HepG2 (cell line): ENCODE results near the gene UBXN6. TPM values are rescaled to one million over a fixed set of nuclear protein-coding genes. Genes with fewer than 3 reads are reported as not detected.

Source experiments
- ATAC-seq: fragments of 200-7000 bp; cut with Tn5 transposase; 3 replicates; pipeline ENCODE4 v1.9.1; 2020; ENCODE audit warnings: mild to moderate bottlenecking, moderate library complexity
- BruUV-seq: library from RNA; stranded (reverse); fragments of 400-500 nt; replicated peaks from 2 replicates; lab custom pipeline; 2021; lab: Mats Ljungman, UMichigan
- CTCF ChIA-PET: fragments of 300-600 bp; formaldehyde crosslinking; extraction: SDS; loops from one replicate; lab custom pipeline; 2021; ENCODE audit warnings: low total read pairs, inconsistent platforms, low intra/inter-chr PET ratio; lab: Yijun Ruan, JAX
- POLR2A ChIA-PET: fragments of 350-600 bp; sonication (Branson Sonifier 250); formaldehyde crosslinking; loops from one replicate; lab custom pipeline; 2020; ENCODE audit warnings: antibody characterized with exemption, inconsistent platforms; lab: Yijun Ruan, JAX
- DNase-seq: peaks from one replicate; pipeline ENCODE4 v3.0.0-alpha.2; 2015; ENCODE audit warnings: low spot score
- FAIRE-seq: peaks from 3 replicates; lab custom pipeline; 2011; peaks lifted over from hg19 to GRCh38; lab: Jason Lieb, UNC
- H2AFZ ChIP-seq: one replicate; pipeline ENCODE4 v1.6.1; 2011; ENCODE audit warnings: low read length, inconsistent platforms
- H3K27ac ChIP-seq: fragments of 300-600 bp; 3 replicates; pipeline ENCODE4 v1.8.0; 2011; ENCODE audit warnings: mixed run types, mild to moderate bottlenecking, mixed read lengths, low read length, inconsistent platforms; ENCODE audit not compliant: insufficient read depth; ENCODE audit errors: extremely low read length
- H3K27me3 ChIP-seq, 2 experiments: fragments of 200-600 bp in 1 of 2; 2 replicates in 1 of 2; 3 replicates in 1 of 2; pipeline versions ENCODE4 v1.6.0 to v1.8.0; 2011; ENCODE audit warnings: low read length in 2 of 2, mild to moderate bottlenecking in 2 of 2, moderate library complexity in 2 of 2, inconsistent platforms in 1 of 2; ENCODE audit not compliant: insufficient read depth in 2 of 2, control insufficient read depth in 1 of 2
- H3K36me3 ChIP-seq, 2 experiments: fragments of 200-600 bp in 1 of 2; replicated peaks in 1 of 2; 2 replicates in 1 of 2; 3 replicates in 1 of 2; pipeline versions ENCODE4 v1.5.1 to v1.8.0; 2011; ENCODE audit warnings: low read length in 2 of 2, inconsistent platforms in 1 of 2; ENCODE audit not compliant: insufficient read depth in 2 of 2, control insufficient read depth in 1 of 2
- H3K4me1 ChIP-seq: 2 replicates; pipeline ENCODE4 v1.5.1; 2012; ENCODE audit warnings: low read length, inconsistent platforms; ENCODE audit not compliant: insufficient read depth
- H3K4me2 ChIP-seq: 2 replicates; pipeline ENCODE4 v1.6.0; 2011; ENCODE audit warnings: low read depth, low read length, inconsistent platforms
- H3K4me3 ChIP-seq, 3 experiments: fragments of 200-600 bp in 1 of 3; sonication (generic), shearing (Covaris generic) in 1 of 3; replicated peaks in 1 of 3; 2 replicates each; pipeline ENCODE4 v1.5.1; 2011 to 2016; ENCODE audit warnings: low read length in 3 of 3, inconsistent platforms in 2 of 3, low read depth in 2 of 3, mild to moderate bottlenecking in 2 of 3, control low read depth in 1 of 3, mixed read lengths in 1 of 3; ENCODE audit not compliant: insufficient read depth in 1 of 3
- H3K79me2 ChIP-seq: one replicate; pipeline ENCODE4 v1.6.1; 2011; ENCODE audit warnings: low read length, inconsistent platforms; ENCODE audit not compliant: insufficient read depth
- H3K9ac ChIP-seq: 2 replicates; pipeline ENCODE4 v1.6.0; 2011; ENCODE audit warnings: mild to moderate bottlenecking, low read depth, low read length, inconsistent platforms; ENCODE audit not compliant: insufficient read depth
- H3K9me3 ChIP-seq: 2 replicates; pipeline ENCODE4 v1.5.1; 2012; ENCODE audit warnings: mild to moderate bottlenecking, low read length
- H4K20me1 ChIP-seq: 2 replicates; pipeline ENCODE4 v1.6.0; 2011; ENCODE audit warnings: inconsistent platforms, mild to moderate bottlenecking, low read length, moderate library complexity; ENCODE audit not compliant: insufficient read depth
- AGO2 ChIP-seq: fragments of 200-400 bp; formaldehyde crosslinking; optimal IDR thresholded peaks from 2 replicates; pipeline ENCODE3; 2017; ENCODE audit warnings: mild to moderate bottlenecking, low read depth, low read length, moderate library complexity
- CEBPB ChIP-seq: IDR thresholded peaks from 2 replicates; pipeline ENCODE4 v1.6.1; 2011; ENCODE audit warnings: low read depth, low read length, improper control_type of control experiment, borderline replicate concordance
- DR1 ChIP-seq: sonication (generic); formaldehyde crosslinking; IDR thresholded peaks from 2 replicates; pipeline ENCODE4 v1.8.0; 2021; ENCODE audit warnings: mild to moderate bottlenecking, missing genetic modification reagents, inconsistent platforms
- FOSL2 ChIP-seq: sonication (generic); formaldehyde crosslinking; IDR thresholded peaks from 2 replicates; pipeline ENCODE4 v1.4.0; 2020; ENCODE audit warnings: missing genetic modification reagents
- HES4 ChIP-seq: sonication (generic); formaldehyde crosslinking; IDR thresholded peaks from 2 replicates; pipeline ENCODE4 v1.9.0; 2021; ENCODE audit warnings: mild to moderate bottlenecking, missing genetic modification reagents, borderline replicate concordance
- HMG20A ChIP-seq: IDR thresholded peaks from 2 replicates; pipeline ENCODE4 v1.6.1; 2016; ENCODE audit warnings: borderline replicate concordance
- HNRNPLL ChIP-seq: fragments of 200-400 bp; formaldehyde crosslinking; IDR thresholded peaks from 2 replicates; pipeline ENCODE4 v1.6.1; 2017; ENCODE audit warnings: mild to moderate bottlenecking, low read depth, low read length; ENCODE audit not compliant: poor library complexity, severe bottlenecking
- JDP2 ChIP-seq: sonication (generic); formaldehyde crosslinking; IDR thresholded peaks from 2 replicates; pipeline ENCODE4 v1.8.1; 2022; ENCODE audit warnings: missing genetic modification reagents, borderline replicate concordance
- KLF6 ChIP-seq: IDR thresholded peaks from 2 replicates; pipeline ENCODE4 v1.8.0; 2016; ENCODE audit warnings: missing biosample characterization, missing genetic modification reagents
- MLLT10 ChIP-seq: sonication (generic); formaldehyde crosslinking; IDR thresholded peaks from 2 replicates; pipeline ENCODE4 v1.4.0; 2020; ENCODE audit warnings: missing genetic modification reagents
- MXI1 ChIP-seq: IDR thresholded peaks from 3 replicates; pipeline ENCODE4 v1.6.1; 2012; ENCODE audit warnings: low read depth, low read length, inconsistent platforms, borderline replicate concordance
- PHF5A ChIP-seq: IDR thresholded peaks from one replicate; pipeline ENCODE4 v1.6.1; 2018; ENCODE audit warnings: low read depth, missing genetic modification reagents; ENCODE audit not compliant: unreplicated experiment
- PITX1 ChIP-seq: sonication (generic); formaldehyde crosslinking; IDR thresholded peaks from 2 replicates; pipeline ENCODE4 v1.5.1; 2020; ENCODE audit warnings: mild to moderate bottlenecking, missing genetic modification reagents
- SCMH1 ChIP-seq: sonication (generic); formaldehyde crosslinking; IDR thresholded peaks from 2 replicates; pipeline ENCODE4 v1.9.0; 2021; ENCODE audit warnings: missing genetic modification reagents, mild to moderate bottlenecking, borderline replicate concordance
- ZNF121 ChIP-seq: sonication (generic); formaldehyde crosslinking; IDR thresholded peaks from 2 replicates; pipeline ENCODE4 v1.5.0; 2020; ENCODE audit warnings: mild to moderate bottlenecking, missing genetic modification reagents
- ZNF317 ChIP-seq: sonication (generic); formaldehyde crosslinking; IDR thresholded peaks from 2 replicates; pipeline ENCODE4 v1.5.0; 2020; ENCODE audit warnings: mild to moderate bottlenecking, missing genetic modification reagents
- WGBS: methylation state at CpG from one replicate; pipeline ENCODE4 v1.1.6; 2017; ENCODE audit warnings: low lambda C conversion rate; 5-methylcytosine and 5-hydroxymethylcytosine counted together
- in situ Hi-C: cut with HindIII; loops from 2 replicates; pipeline ENCODE4 v1.10.0; 2017; ENCODE audit warnings: low pct_unique_long_range_greater_than_20kb; ENCODE audit not compliant: extremely low pct_ligation_motif_present
- intact Hi-C: fragments of 100-400 bp; cut with micrococcal nuclease; formaldehyde crosslinking; loops from one replicate; pipeline ENCODE4 v1.10.0; 2022; ENCODE audit not compliant: unreplicated experiment
- polyA plus RNA-seq, 8 experiments: library from polyadenylated mRNA; depleted of rRNA in 3 of 8; stranded (reverse) in 7 of 8; unstranded in 1 of 8; fragments of >200 nt; fragmentation: Illumina TruSeq in 4 of 8; extraction: Trizol in 4 of 8; gene quantifications; 2 replicates each; pipeline versions ENCODE4 v1.2.1 to v1.2.3, GENCODE V29; 2011 to 2016; ENCODE audit warnings: low read depth in 4 of 8, missing spikeins in 1 of 8, mixed read lengths in 1 of 8; ENCODE audit not compliant: insufficient read depth in 1 of 8
- total RNA-seq, 5 experiments: library from RNA; depleted of rRNA; stranded (reverse); fragments of >200 nt; fragmentation: Illumina TruSeq; extraction: Trizol; gene quantifications; 2 replicates each; pipeline ENCODE4 v1.2.3, GENCODE V29; 2016; ENCODE audit warnings: low read depth in 1 of 5
- TF ChIP-seq, protein P1 (sequence below): sonication (generic); formaldehyde crosslinking; IDR thresholded peaks from 2 replicates; pipeline ENCODE4 v1.4.0; 2020; ENCODE audit warnings: missing genetic modification reagents, borderline replicate concordance
- TF ChIP-seq, protein P2 (sequence below): sonication (generic); formaldehyde crosslinking; conservative IDR thresholded peaks from 2 replicates; pipeline ENCODE4 v1.5.0; 2020; ENCODE audit warnings: missing genetic modification reagents
- TF ChIP-seq, protein P3 (sequence below): sonication (generic); formaldehyde crosslinking; IDR thresholded peaks from 2 replicates; pipeline ENCODE4 v1.8.1; 2023; ENCODE audit warnings: mild to moderate bottlenecking, missing genetic modification reagents
- TF ChIP-seq, protein P4 (sequence below): sonication (generic); formaldehyde crosslinking; IDR thresholded peaks from 2 replicates; pipeline ENCODE4 v1.5.1; 2020; ENCODE audit warnings: missing genetic modification reagents, mild to moderate bottlenecking, borderline replicate concordance

Gene UBXN6
- total and polyA plus RNA-seq, 2 of the 13 experiments (the other 11 are each of a cell fraction or from before 2014, with no cell fraction given) = 34.9 to 35.5 TPM

DNA sequence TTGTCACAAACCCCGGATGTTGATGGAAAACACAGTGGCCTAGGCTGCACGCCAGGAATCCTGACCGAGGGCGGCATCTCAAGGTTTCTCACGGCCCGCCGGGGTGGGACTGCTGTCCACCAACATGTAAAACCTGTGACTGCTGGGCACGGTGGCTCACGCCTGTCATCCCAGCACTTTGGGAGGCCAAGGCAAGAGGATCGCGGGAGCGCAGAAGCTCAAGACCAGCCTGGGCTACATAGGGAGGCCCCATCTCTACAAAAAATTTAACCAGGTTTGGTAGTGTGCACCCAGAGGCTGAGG is 49.5 kb upstream of the UBXN6 start:
- Histone ChIP-seq H3K4me2 (no peak overlapping the region), H2AFZ (no peak overlapping the region), H3K27ac (no peak overlapping the region), H3K9me3 (no peaks in the 10 kb centered on the region), H3K36me3 (peaks cover 3 to 7% of the 10 kb centered on the region in 2 experiments; a peak in 2 of 5 replicates), H3K27me3 (no peaks in the 10 kb centered on the region), H3K4me1 (no peaks in the 10 kb centered on the region), H3K9ac (no peak overlapping the region), H3K79me2 (no peaks in the 10 kb centered on the region), H4K20me1 (no peaks in the 10 kb centered on the region), H3K4me3 (no peak overlapping the region)
- ChIA-PET CTCF (no interaction called here), POLR2A (no interaction called here)
- 100% methylated on average over 4 of the region's 12 CpGs for WGBS
- BruUV-seq = no TSS peak
- TF ChIP-seq PHF5A (CRISPR knock-in tag) = no peak
- TF ChIP-seq HES4 = no peak
- TF ChIP-seq PITX1 (CRISPR knock-in tag) = no peak
- TF ChIP-seq, protein P1, sequence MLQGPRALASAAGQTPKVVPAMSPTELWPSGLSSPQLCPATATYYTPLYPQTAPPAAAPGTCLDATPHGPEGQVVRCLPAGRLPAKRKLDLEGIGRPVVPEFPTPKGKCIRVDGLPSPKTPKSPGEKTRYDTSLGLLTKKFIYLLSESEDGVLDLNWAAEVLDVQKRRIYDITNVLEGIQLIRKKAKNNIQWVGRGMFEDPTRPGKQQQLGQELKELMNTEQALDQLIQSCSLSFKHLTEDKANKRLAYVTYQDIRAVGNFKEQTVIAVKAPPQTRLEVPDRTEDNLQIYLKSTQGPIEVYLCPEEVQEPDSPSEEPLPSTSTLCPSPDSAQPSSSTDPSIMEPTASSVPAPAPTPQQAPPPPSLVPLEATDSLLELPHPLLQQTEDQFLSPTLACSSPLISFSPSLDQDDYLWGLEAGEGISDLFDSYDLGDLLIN (CRISPR knock-in tag) = no peak
- TF ChIP-seq CEBPB = no peak
- no peak for TF ChIP-seq FOSL2
- TF ChIP-seq JDP2 = no peak
- no peak for TF ChIP-seq MXI1
- TF ChIP-seq HMG20A (CRISPR knock-in tag) = no peak
- TF ChIP-seq ZNF317 (CRISPR knock-in tag) = no peak
- TF ChIP-seq ZNF121 (CRISPR knock-in tag) = no peak
- TF ChIP-seq MLLT10 (CRISPR knock-in tag) = no peak
- TF ChIP-seq HNRNPLL = no peak
- TF ChIP-seq SCMH1 (CRISPR knock-in tag) = no peak
- TF ChIP-seq, protein P2, sequence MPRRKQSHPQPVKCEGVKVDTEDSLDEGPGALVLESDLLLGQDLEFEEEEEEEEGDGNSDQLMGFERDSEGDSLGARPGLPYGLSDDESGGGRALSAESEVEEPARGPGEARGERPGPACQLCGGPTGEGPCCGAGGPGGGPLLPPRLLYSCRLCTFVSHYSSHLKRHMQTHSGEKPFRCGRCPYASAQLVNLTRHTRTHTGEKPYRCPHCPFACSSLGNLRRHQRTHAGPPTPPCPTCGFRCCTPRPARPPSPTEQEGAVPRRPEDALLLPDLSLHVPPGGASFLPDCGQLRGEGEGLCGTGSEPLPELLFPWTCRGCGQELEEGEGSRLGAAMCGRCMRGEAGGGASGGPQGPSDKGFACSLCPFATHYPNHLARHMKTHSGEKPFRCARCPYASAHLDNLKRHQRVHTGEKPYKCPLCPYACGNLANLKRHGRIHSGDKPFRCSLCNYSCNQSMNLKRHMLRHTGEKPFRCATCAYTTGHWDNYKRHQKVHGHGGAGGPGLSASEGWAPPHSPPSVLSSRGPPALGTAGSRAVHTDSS = no peak
- no peak for TF ChIP-seq AGO2
- TF ChIP-seq, protein P3, sequence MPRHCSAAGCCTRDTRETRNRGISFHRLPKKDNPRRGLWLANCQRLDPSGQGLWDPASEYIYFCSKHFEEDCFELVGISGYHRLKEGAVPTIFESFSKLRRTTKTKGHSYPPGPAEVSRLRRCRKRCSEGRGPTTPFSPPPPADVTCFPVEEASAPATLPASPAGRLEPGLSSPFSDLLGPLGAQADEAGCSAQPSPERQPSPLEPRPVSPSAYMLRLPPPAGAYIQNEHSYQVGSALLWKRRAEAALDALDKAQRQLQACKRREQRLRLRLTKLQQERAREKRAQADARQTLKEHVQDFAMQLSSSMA = no peak
- TF ChIP-seq, protein P4, sequence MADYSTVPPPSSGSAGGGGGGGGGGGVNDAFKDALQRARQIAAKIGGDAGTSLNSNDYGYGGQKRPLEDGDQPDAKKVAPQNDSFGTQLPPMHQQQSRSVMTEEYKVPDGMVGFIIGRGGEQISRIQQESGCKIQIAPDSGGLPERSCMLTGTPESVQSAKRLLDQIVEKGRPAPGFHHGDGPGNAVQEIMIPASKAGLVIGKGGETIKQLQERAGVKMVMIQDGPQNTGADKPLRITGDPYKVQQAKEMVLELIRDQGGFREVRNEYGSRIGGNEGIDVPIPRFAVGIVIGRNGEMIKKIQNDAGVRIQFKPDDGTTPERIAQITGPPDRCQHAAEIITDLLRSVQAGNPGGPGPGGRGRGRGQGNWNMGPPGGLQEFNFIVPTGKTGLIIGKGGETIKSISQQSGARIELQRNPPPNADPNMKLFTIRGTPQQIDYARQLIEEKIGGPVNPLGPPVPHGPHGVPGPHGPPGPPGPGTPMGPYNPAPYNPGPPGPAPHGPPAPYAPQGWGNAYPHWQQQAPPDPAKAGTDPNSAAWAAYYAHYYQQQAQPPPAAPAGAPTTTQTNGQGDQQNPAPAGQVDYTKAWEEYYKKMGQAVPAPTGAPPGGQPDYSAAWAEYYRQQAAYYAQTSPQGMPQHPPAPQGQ (CRISPR knock-in tag) = no peak
- no peak for TF ChIP-seq KLF6 (CRISPR knock-in tag)
- no peak for TF ChIP-seq DR1 (CRISPR knock-in tag)
- in situ Hi-C loops = no loop called here
- intact Hi-C loops = no loop called here
- DNase-seq = no peak
- no peak for ATAC-seq
- FAIRE-seq = no peak
